ENCODE measurements around the gene CISH. TPM values are rescaled to one million over a fixed set of nuclear protein-coding genes. Genes with fewer than 3 reads are reported as not detected.

Gene CISH
- total and polyA plus RNA-seq, 9 of the 15 experiments (the other 6 are each of a cell fraction or from before 2014, with no cell fraction given): 1.7 to 47.7 (median 18.3) TPM

- TF ChIP-seq ZNF668 (CRISPR knock-in tag; IDR thresholded peaks at IDR 0.05): no peak
- TF ChIP-seq REST (IDR thresholded peaks at IDR 0.05; ENCODE audit: borderline replicate concordance): 0 out of 2 replicates have a peak, but pooled peaks have one; percentile 12
- TF ChIP-seq REST (CRISPR knock-in tag; IDR thresholded peaks at IDR 0.05; ENCODE audit: low read depth): no peak
- TF ChIP-seq ZNF592 (IDR thresholded peaks at IDR 0.05): 0 out of 2 replicates have a peak, but pooled peaks have one; percentile 22
- no peak for TF ChIP-seq ZNF318 (IDR thresholded peaks at IDR 0.05; ENCODE audit: borderline replicate concordance in 1 of 2, low read depth in 1 of 2)
Measured at GRCh38 chr3:50617096-50617791, 5.7 kb upstream of the CISH start, which contains the start of gene MAPKAPK3 (continued).

All from K562 (cell line).